Panc1 (cell line): ENCODE data around the gene ERRFI1. TPM values are rescaled to one million over a fixed set of nuclear protein-coding genes. Genes with fewer than 3 reads are reported as not detected.

Experiments used
- ATAC-seq: fragments of 200-7000 bp; cut with Tn5 transposase; 2 replicates; pipeline ENCODE4 v1.9.1; 2020; ENCODE audit warnings: mild to moderate bottlenecking, moderate library complexity
- BruUV-seq: library from RNA; stranded (reverse); fragments of 400-500 nt; replicated peaks from 2 replicates; lab custom pipeline; 2021; lab: Mats Ljungman, UMichigan
- CTCF ChIA-PET: fragments of 300-600 bp; sonication (Branson Sonifier 250); formaldehyde crosslinking; loops from one replicate; lab custom pipeline; 2022; ENCODE audit warnings: antibody characterized with exemption; lab: Charles Lee
- POLR2A ChIA-PET: fragments of 300-600 bp; sonication (Branson Sonifier 250); formaldehyde crosslinking; loops from one replicate; lab custom pipeline; 2022; ENCODE audit warnings: antibody characterized with exemption; lab: Charles Lee
- DNase-seq: peaks from one replicate; pipeline ENCODE4 v3.0.0-alpha.2; 2010; ENCODE audit warnings: low read depth, low spot score
- H3K27ac ChIP-seq: 2 replicates; pipeline ENCODE4 v1.5.1; 2011; ENCODE audit warnings: mild to moderate bottlenecking, low read length, inconsistent platforms
- H3K27me3 ChIP-seq: fragments of 200-500 bp; sonication (Bioruptor generic); 2 replicates; pipeline ENCODE4 v1.6.0; 2014; ENCODE audit warnings: low read length, inconsistent platforms; ENCODE audit not compliant: control insufficient read depth, insufficient read depth
- H3K36me3 ChIP-seq: fragments of 200-500 bp; sonication (Bioruptor generic); 2 replicates; pipeline ENCODE4 v1.5.1; 2014; ENCODE audit warnings: inconsistent platforms, mild to moderate bottlenecking, low read length, moderate library complexity; ENCODE audit not compliant: control insufficient read depth, insufficient read depth
- H3K4me1 ChIP-seq: 2 replicates; pipeline ENCODE4 v1.5.1; 2011; ENCODE audit warnings: inconsistent platforms, mild to moderate bottlenecking, low read length, moderate library complexity; ENCODE audit not compliant: control insufficient read depth, insufficient read depth
- H3K4me3 ChIP-seq, 2 experiments: 2 replicates each; pipeline ENCODE4 v1.5.1; 2011 to 2012; ENCODE audit warnings: low read depth in 2 of 2, low read length in 2 of 2, mild to moderate bottlenecking in 2 of 2, inconsistent platforms in 1 of 2, moderate library complexity in 1 of 2
- H3K9me3 ChIP-seq: fragments of 200-500 bp; sonication (Bioruptor generic); 2 replicates; pipeline ENCODE4 v1.5.1; 2014; ENCODE audit warnings: low read depth, mild to moderate bottlenecking, inconsistent platforms, low read length, moderate library complexity; ENCODE audit not compliant: control insufficient read depth, insufficient read depth
- CTCF ChIP-seq: fragments of 450-650 bp; IDR thresholded peaks from 2 replicates; pipeline ENCODE4 v1.5.1; 2017; ENCODE audit warnings: mild to moderate bottlenecking
- POLR2AphosphoS5 ChIP-seq: IDR thresholded peaks from 2 replicates; pipeline ENCODE4 v1.6.1; 2012; ENCODE audit warnings: mild to moderate bottlenecking, low read depth, low read length, moderate library complexity
- SIN3A ChIP-seq: IDR thresholded peaks from 2 replicates; pipeline ENCODE4 v1.6.1; 2012; ENCODE audit warnings: low read depth, mild to moderate bottlenecking, low read length, moderate library complexity, borderline replicate concordance; ENCODE audit not compliant: insufficient read depth
- TCF7L2 ChIP-seq: IDR thresholded peaks from 2 replicates; pipeline ENCODE4 v1.6.1; 2011; ENCODE audit warnings: mild to moderate bottlenecking, low read depth, low read length, inconsistent platforms
- in situ Hi-C: cut with HindIII; loops from 2 replicates; pipeline ENCODE4 v1.10.0; 2016; ENCODE audit warnings: low sequenced_read_pairs, low pct_unique_long_range_greater_than_20kb
- intact Hi-C: fragments of 100-400 bp; cut with micrococcal nuclease; formaldehyde crosslinking; loops from one replicate; pipeline ENCODE4 v1.10.0; 2022; ENCODE audit not compliant: unreplicated experiment
- total RNA-seq: library from RNA; stranded (reverse); gene quantifications from one replicate; pipeline ENCODE4 v1.2.1, GENCODE V29; 2021; ENCODE audit not compliant: unreplicated experiment
- TF ChIP-seq, protein P1 (sequence below), 2 experiments: IDR thresholded peaks; 2 replicates each; pipeline ENCODE4 v1.6.1; 2011 to 2012; ENCODE audit warnings: low read depth in 2 of 2, control low read depth in 1 of 2, low read length in 1 of 2, mild to moderate bottlenecking in 1 of 2, moderate library complexity in 1 of 2; ENCODE audit not compliant: insufficient read depth in 1 of 2

Gene ERRFI1
- total RNA-seq, 1 experiment from 2014 or later, result 299 TPM

- in situ Hi-C loops, result no loop called here
- ChIA-PET POLR2A (interaction anchor here (0.6 to 0.7 kb wide), 3 partner anchors 135 to 216 kb away, joined by 3 read pairs; no protein-coding TSS in a partner anchor), CTCF (no interaction called here)
- Histone ChIP-seq H3K27ac (peak overlapping the region; percentile 51), H3K4me3 (no peak overlapping the region), H3K27me3 (no peaks in the 10 kb centered on the region), H3K36me3 (peaks cover 19% of the 10 kb centered on the region), H3K9me3 (no peaks in the 10 kb centered on the region), H3K4me1 (peaks cover 16% of the 10 kb centered on the region)
- DNase-seq (no peak), ATAC-seq (no peak)
- TF ChIP-seq POLR2AphosphoS5 (0 out of 2 replicates have a peak, but pooled peaks have one; percentile 2), TCF7L2 (no peak)
- intact Hi-C loops, result no loop called here
- BruUV-seq, result no TSS peak
These were observed 40.1 kb downstream of the ERRFI1 start for GRCh38 chr1:7985851-7986612.

- Histone ChIP-seq H3K9me3 (no peaks in the 10 kb centered on the region), H3K36me3 (peaks cover 19% of the 10 kb centered on the region), H3K27ac (peak overlapping the region; percentile 40; the same call in 1 of the 2 replicates), H3K27me3 (no peaks in the 10 kb centered on the region), H3K4me1 (peaks cover 26% of the 10 kb centered on the region), H3K4me3 (no peak overlapping the region)
- BruUV-seq, result no TSS peak
- CTCF ChIA-PET, result interaction anchor here (0.5 kb wide), 1 partner anchor 364 kb away, joined by 3 read pairs; no protein-coding TSS in a partner anchor
- in situ Hi-C loops (no loop called here), intact Hi-C loops (no loop called here)
- no peak for ATAC-seq
- POLR2A ChIA-PET, result interaction anchor here (0.6 kb wide), 1 partner anchor 342 kb away, joined by 6 read pairs; no protein-coding TSS in a partner anchor
- TF ChIP-seq POLR2AphosphoS5 (no peak), TCF7L2 (no peak), CTCF (no peak), SIN3A (no peak)
- TF ChIP-seq, protein P1, sequence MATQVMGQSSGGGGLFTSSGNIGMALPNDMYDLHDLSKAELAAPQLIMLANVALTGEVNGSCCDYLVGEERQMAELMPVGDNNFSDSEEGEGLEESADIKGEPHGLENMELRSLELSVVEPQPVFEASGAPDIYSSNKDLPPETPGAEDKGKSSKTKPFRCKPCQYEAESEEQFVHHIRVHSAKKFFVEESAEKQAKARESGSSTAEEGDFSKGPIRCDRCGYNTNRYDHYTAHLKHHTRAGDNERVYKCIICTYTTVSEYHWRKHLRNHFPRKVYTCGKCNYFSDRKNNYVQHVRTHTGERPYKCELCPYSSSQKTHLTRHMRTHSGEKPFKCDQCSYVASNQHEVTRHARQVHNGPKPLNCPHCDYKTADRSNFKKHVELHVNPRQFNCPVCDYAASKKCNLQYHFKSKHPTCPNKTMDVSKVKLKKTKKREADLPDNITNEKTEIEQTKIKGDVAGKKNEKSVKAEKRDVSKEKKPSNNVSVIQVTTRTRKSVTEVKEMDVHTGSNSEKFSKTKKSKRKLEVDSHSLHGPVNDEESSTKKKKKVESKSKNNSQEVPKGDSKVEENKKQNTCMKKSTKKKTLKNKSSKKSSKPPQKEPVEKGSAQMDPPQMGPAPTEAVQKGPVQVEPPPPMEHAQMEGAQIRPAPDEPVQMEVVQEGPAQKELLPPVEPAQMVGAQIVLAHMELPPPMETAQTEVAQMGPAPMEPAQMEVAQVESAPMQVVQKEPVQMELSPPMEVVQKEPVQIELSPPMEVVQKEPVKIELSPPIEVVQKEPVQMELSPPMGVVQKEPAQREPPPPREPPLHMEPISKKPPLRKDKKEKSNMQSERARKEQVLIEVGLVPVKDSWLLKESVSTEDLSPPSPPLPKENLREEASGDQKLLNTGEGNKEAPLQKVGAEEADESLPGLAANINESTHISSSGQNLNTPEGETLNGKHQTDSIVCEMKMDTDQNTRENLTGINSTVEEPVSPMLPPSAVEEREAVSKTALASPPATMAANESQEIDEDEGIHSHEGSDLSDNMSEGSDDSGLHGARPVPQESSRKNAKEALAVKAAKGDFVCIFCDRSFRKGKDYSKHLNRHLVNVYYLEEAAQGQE (IDR thresholded peaks at IDR 0.05; ENCODE audit: insufficient read depth in 1 of 2, low read depth in 2 of 2, low read length in 1 of 2), result no peak
- DNase-seq, result no peak
These were observed 41.3 kb downstream of the ERRFI1 start for GRCh38 chr1:7984811-7985210.
